CD4-positive, CD25-positive, alpha-beta regulatory T cell (primary cell): Measurements from ENCODE around the gene PDE4B. TPM values are rescaled to one million over a fixed set of nuclear protein-coding genes. Genes with fewer than 3 reads are reported as not detected.

Experiments used
- ATAC-seq, 2 donors: fragments of 150-1000 bp; cut with Tn5 transposase; one replicate each; pipeline ENCODE4 v1.10.0; 2021; ENCODE audit warnings: low read depth in 2 of 2, moderate number of reproducible peaks in 2 of 2, moderate library complexity in 1 of 2
- DNase-seq, 3 donors: peaks; one replicate each; pipeline versions ENCODE4 v3.0.0 to v3.0.0-alpha.2; 2012 to 2022; ENCODE audit warnings: mixed read lengths in 1 of 3
- H3K27ac ChIP-seq: one replicate; pipeline ENCODE4 v1.7.0; 2013; ENCODE audit warnings: mild to moderate bottlenecking, low read length; ENCODE audit not compliant: insufficient read depth, poor library complexity, severe bottlenecking
- H3K27me3 ChIP-seq: one replicate; pipeline ENCODE4 v1.7.0; 2013; ENCODE audit warnings: low read length; ENCODE audit not compliant: control insufficient read depth, insufficient read depth
- H3K36me3 ChIP-seq: one replicate; pipeline ENCODE4 v1.7.0; 2013; ENCODE audit warnings: mild to moderate bottlenecking, low read length, moderate library complexity; ENCODE audit not compliant: control insufficient read depth, insufficient read depth
- H3K4me1 ChIP-seq: 2 replicates; pipeline ENCODE4 v1.7.0; 2013; ENCODE audit warnings: mild to moderate bottlenecking, low read length; ENCODE audit not compliant: insufficient read depth, control insufficient read depth, poor library complexity, severe bottlenecking
- H3K4me3 ChIP-seq: one replicate; pipeline ENCODE4 v1.7.0; 2013; ENCODE audit warnings: low read depth, mild to moderate bottlenecking, low read length, moderate library complexity
- H3K9me3 ChIP-seq, 2 experiments: 1 replicate in 1 of 2; 2 replicates in 1 of 2; pipeline ENCODE4 v1.7.0; 2013; ENCODE audit warnings: low read length in 2 of 2, mild to moderate bottlenecking in 1 of 2, moderate library complexity in 1 of 2; ENCODE audit not compliant: control insufficient read depth in 2 of 2
- H3K27ac Mint-ChIP-seq, 3 donors: one replicate each; pipeline ENCODE4 v1.8.0; 2020 to 2022; ENCODE audit warnings: mild to moderate bottlenecking in 3 of 3, mixed read lengths in 3 of 3, moderate library complexity in 2 of 3
- H3K27me3 Mint-ChIP-seq: one replicate; pipeline ENCODE4 v1.8.0; 2022; ENCODE audit warnings: mild to moderate bottlenecking, mixed read lengths
- H3K36me3 Mint-ChIP-seq: one replicate; pipeline ENCODE4 v1.8.0; 2020; ENCODE audit warnings: mixed read lengths
- H3K4me1 Mint-ChIP-seq, 4 donors: one replicate each; pipeline ENCODE4 v1.8.0; 2020 to 2022; ENCODE audit warnings: mixed read lengths in 4 of 4, mild to moderate bottlenecking in 1 of 4
- H3K4me3 Mint-ChIP-seq, 4 donors: one replicate each; pipeline ENCODE4 v1.8.0; 2020 to 2022; ENCODE audit warnings: mild to moderate bottlenecking in 4 of 4, mixed read lengths in 4 of 4, moderate library complexity in 3 of 4
- H3K9me3 Mint-ChIP-seq, 7 donors: one replicate each; pipeline ENCODE4 v1.8.0; 2020 to 2022; ENCODE audit warnings: mixed read lengths in 7 of 7, mild to moderate bottlenecking in 3 of 7, moderate library complexity in 2 of 7
- polyA plus RNA-seq, 4 donors: library from polyadenylated mRNA; unstranded; fragments of 300-500 nt; fragmentation: Illumina TruSeq; gene quantifications; one replicate each; pipeline ENCODE4 v1.2.3, GENCODE V29; 2021
- total RNA-seq: library from RNA; stranded (reverse); gene quantifications from one replicate; pipeline ENCODE4 v1.2.3, GENCODE V29; 2022

PDE4B gene
- total and polyA plus RNA-seq, 5 donors from 2014 or later, result 63.9 to 200 (median 75.4) TPM

DNA sequence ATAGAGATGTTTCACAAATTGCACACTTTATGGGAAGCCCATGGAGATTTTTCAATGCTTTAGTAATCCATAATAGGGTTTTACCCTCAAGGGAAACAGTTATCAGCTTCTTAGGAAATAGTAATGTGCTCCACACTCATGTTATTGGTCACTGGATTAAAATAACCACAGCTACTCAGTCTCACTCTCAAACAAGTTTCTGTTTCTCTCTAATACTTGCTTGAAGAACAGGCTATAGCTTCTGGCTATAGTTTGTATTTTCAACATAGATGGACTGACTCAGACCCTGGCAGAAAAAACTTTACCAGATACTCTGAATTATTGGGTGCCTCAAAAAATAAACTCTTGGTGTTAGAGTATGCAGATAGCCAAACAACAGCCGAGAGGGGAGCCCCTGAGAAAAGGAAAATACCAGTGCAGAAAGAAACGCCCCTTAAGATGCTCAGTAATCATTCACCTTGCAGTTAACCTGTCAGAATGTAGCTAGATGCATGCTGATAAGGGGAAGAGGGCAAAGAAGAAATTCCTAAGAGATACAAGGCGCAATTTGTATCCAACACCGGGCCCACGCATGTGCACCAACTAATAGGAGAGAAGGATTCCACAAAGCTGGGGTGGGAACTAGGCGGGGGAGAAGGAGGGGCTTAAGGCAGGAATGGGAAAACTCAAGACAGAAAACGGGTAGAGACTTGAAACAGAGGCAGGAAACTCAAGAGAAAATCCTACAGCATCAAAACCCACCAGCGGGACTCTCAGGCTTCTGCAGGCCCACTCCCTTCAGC lies 30.4 kb upstream of the PDE4B start:
- peaks cover 2% of the 10 kb centered on the region for H3K27me3 ChIP-seq
- ATAC-seq (no peak), DNase-seq (no peak)
- no peaks in the 10 kb centered on the region for H3K36me3 Mint-ChIP-seq
- H3K27ac Mint-ChIP-seq, result no peak overlapping the region
- H3K4me1 Mint-ChIP-seq, result no peaks in the 10 kb centered on the region
- H3K4me1 ChIP-seq, result no peaks in the 10 kb centered on the region
- peaks cover 0 to 8% (median 0%) of the 10 kb centered on the region in 7 donors for H3K9me3 Mint-ChIP-seq
- no peak overlapping the region for H3K4me3 Mint-ChIP-seq
- H3K36me3 ChIP-seq, result no peaks in the 10 kb centered on the region
- no peak overlapping the region for H3K27ac ChIP-seq
- H3K9me3 ChIP-seq, result no peaks in the 10 kb centered on the region
- peaks cover 12% of the 10 kb centered on the region for H3K27me3 Mint-ChIP-seq
- H3K4me3 ChIP-seq, result no peak overlapping the region

DNA sequence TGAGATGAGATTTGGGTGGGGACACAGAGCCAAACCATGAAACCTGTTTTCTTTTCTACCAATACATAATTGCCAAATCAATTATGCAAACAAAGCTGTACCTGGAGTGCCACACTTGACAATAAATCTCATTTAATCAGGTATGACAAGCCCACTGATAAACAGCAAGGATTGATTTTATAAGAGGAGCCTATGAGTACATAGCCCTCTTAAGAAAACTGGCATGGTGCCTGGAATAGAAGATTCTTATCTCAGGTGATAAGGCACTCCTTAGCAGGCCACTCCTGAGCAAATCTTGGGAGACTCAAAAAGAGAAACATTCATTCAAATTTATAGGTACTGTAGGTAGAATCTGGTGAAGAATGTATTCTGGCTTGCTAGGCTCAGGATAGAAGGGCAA lies 28.6 kb upstream of the PDE4B start:
- no peaks in the 10 kb centered on the region for H3K36me3 Mint-ChIP-seq
- DNase-seq (no peak), ATAC-seq (no peak)
- Histone ChIP-seq H3K4me1 (no peaks in the 10 kb centered on the region), H3K27me3 (peaks cover 2% of the 10 kb centered on the region), H3K9me3 (no peaks in the 10 kb centered on the region), H3K4me3 (no peak overlapping the region), H3K27ac (no peak overlapping the region), H3K36me3 (no peaks in the 10 kb centered on the region)
- no peak overlapping the region for H3K27ac Mint-ChIP-seq
- peaks cover 0 to 8% (median 0%) of the 10 kb centered on the region in 7 donors for H3K9me3 Mint-ChIP-seq
- H3K4me3 Mint-ChIP-seq, result no peak overlapping the region
- H3K4me1 Mint-ChIP-seq, result no peaks in the 10 kb centered on the region
- H3K27me3 Mint-ChIP-seq, result peaks cover 12% of the 10 kb centered on the region

DNA sequence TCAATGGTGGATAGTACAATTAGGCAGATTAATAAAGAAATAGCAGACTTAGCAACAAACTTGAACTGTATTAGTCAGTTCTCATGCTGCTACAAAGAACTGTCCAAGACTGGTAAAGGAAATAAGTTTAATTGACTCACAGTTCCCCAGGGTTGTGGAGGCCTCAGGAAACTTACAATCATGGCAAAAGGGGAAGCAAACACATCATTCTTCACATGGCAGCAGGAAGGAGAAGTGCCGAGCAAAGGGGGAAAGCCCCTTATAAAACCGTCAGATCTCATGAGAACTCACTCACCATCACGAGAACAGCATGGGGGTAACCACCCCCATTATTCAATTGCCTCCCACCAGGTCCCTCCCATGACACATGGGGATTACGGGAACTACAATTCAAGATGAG lies 27.1 kb upstream of the PDE4B start:
- H3K9me3 ChIP-seq, result no peaks in the 10 kb centered on the region

DNA sequence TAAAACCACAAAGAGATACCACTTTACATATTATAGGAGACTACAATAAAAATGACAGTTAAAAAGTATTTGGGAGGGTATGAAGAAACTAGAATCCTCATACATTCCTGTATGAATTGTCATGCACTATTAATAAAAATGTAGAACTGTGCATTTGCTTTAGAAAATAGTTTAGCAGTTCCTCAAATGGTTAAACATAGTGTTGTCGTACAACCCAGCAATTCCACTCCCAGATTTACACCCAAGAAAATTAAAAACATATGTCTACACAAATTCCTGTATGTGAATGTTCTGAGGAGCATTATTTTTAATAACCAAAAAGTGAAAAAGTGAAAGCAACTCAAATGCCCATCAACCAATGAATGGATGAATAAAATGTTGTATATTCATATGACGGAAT lies 23.1 kb upstream of the PDE4B start:
- Histone ChIP-seq H3K4me1 (no peaks in the 10 kb centered on the region), H3K27me3 (peaks cover 2% of the 10 kb centered on the region), H3K36me3 (no peaks in the 10 kb centered on the region), H3K4me3 (no peak overlapping the region), H3K27ac (no peak overlapping the region), H3K9me3 (no peaks in the 10 kb centered on the region)
- H3K9me3 Mint-ChIP-seq, result peaks cover 0 to 9% (median 1%) of the 10 kb centered on the region in 7 donors
- ATAC-seq (no peak), DNase-seq (no peak)
- no peaks in the 10 kb centered on the region for H3K36me3 Mint-ChIP-seq
- H3K27me3 Mint-ChIP-seq, result peaks cover 12% of the 10 kb centered on the region
- H3K4me1 Mint-ChIP-seq, result no peaks in the 10 kb centered on the region
- no peak overlapping the region for H3K4me3 Mint-ChIP-seq
- H3K27ac Mint-ChIP-seq, result no peak overlapping the region

More for the DNA sequence above, 27.1 kb upstream of the PDE4B start:
- Histone ChIP-seq H3K27me3 (peaks cover 2% of the 10 kb centered on the region), H3K4me3 (no peak overlapping the region), H3K4me1 (no peaks in the 10 kb centered on the region), H3K36me3 (no peaks in the 10 kb centered on the region), H3K27ac (no peak overlapping the region)
- Mint-ChIP-seq H3K36me3 (no peaks in the 10 kb centered on the region), H3K27me3 (peaks cover 9% of the 10 kb centered on the region), H3K4me3 (peak overlapping the region in 1 of 4 donors; percentile 21), H3K4me1 (no peaks in the 10 kb centered on the region), H3K9me3 (peaks cover 0 to 8% (median 1%) of the 10 kb centered on the region in 7 donors), H3K27ac (no peak overlapping the region)
- no peak for DNase-seq
- no peak for ATAC-seq

DNA sequence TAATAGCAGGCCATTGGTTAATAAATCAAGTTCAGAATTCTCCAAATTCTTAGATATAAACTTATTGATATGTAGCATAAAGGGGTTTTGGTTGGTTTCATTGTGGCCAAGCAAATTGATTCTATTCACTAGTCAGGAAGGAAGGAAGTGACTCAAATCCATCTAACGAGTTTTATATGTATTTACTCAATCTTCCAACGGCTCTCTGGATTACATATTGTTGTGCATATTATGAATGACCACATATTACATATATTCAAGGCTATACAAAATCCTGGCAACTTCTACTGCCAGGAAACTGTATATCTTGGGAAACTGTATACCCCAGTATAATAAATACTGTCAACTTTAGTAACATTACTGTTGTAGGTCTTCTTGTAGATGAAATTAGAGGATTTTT lies 20.1 kb upstream of the PDE4B start:
- Histone ChIP-seq H3K27me3 (peaks cover 2% of the 10 kb centered on the region), H3K27ac (no peak overlapping the region), H3K4me1 (no peaks in the 10 kb centered on the region), H3K9me3 (no peaks in the 10 kb centered on the region), H3K4me3 (no peak overlapping the region), H3K36me3 (no peaks in the 10 kb centered on the region)
- DNase-seq, result no peak
- H3K9me3 Mint-ChIP-seq, result peaks cover 0 to 7% (median 1%) of the 10 kb centered on the region in 7 donors
- no peaks in the 10 kb centered on the region for H3K36me3 Mint-ChIP-seq
- peaks cover 7% of the 10 kb centered on the region for H3K27me3 Mint-ChIP-seq
- no peak overlapping the region for H3K4me3 Mint-ChIP-seq
- no peaks in the 10 kb centered on the region for H3K4me1 Mint-ChIP-seq
- H3K27ac Mint-ChIP-seq, result no peak overlapping the region
- ATAC-seq, result no peak

DNA sequence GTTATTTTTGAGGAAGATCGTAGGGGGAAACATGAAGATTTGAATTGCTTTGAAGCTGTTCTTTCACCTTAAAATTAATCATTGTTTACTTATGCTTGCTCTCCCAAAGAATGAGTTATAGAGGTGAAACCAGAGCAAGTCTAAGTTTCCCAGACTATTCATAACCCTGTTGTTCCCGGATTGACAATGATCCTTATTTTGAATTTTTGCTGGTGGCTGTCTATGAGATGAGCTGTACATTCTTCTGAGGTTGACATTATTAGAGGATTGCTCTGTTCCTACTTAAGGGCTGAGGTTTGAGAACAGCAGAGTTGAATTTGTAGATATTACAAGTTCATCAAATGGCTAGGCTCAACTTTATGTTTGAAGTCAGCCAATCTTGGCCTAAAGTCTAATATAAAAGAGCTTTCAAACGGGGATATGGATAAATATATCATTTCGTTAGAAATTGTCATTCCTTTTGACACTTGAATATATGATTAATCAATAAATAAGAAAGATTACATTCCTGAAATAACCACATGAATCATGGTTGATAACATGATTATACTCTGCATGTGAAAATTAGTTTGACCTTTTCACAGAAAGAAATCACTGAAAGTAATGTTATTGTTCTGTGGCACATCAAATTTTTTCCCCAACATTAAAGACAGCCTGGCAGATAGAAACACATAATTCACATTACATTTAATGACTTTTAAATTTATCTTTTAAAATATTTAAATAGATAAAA lies 19.1 kb upstream of the PDE4B start:
- Histone ChIP-seq H3K36me3 (no peaks in the 10 kb centered on the region), H3K4me3 (no peak overlapping the region), H3K4me1 (no peaks in the 10 kb centered on the region), H3K27me3 (peaks cover 4% of the 10 kb centered on the region), H3K9me3 (no peaks in the 10 kb centered on the region), H3K27ac (no peak overlapping the region)
- ATAC-seq (no peak), DNase-seq (no peak)
- H3K27ac Mint-ChIP-seq, result no peak overlapping the region
- peaks cover 7% of the 10 kb centered on the region for H3K27me3 Mint-ChIP-seq
- peaks cover 0 to 10% (median 2%) of the 10 kb centered on the region in 7 donors for H3K9me3 Mint-ChIP-seq
- H3K4me3 Mint-ChIP-seq, result no peak overlapping the region
- H3K36me3 Mint-ChIP-seq, result no peaks in the 10 kb centered on the region
- no peaks in the 10 kb centered on the region for H3K4me1 Mint-ChIP-seq

DNA sequence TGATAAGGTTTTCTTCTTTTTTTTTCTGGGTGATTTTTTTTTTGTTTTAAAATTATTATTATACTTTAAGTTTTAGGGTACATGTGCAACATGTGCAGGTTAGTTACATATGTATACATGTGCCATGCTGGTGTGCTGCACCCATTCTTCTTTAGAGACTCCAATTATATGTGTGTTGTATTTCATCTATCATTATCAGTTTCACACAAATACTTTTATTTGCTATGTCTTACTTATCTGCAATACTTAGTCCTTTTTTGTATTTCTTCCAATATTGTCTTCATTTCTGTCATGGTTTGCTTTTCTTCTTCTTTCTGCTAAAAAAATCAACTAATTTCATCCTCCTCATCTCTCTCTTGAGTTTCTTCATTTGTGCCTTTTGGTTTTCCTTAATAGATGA lies 3.9 kb upstream of the PDE4B start:
- no peak for DNase-seq
- H3K9me3 Mint-ChIP-seq, result peaks cover 0 to 11% (median 8%) of the 10 kb centered on the region in 7 donors
- H3K36me3 ChIP-seq, result no peaks in the 10 kb centered on the region
- H3K27ac Mint-ChIP-seq, result no peak overlapping the region
- no peak overlapping the region for H3K4me3 ChIP-seq
- H3K27me3 Mint-ChIP-seq, result peaks cover 42% of the 10 kb centered on the region
- H3K4me1 ChIP-seq, result no peaks in the 10 kb centered on the region
- H3K4me3 Mint-ChIP-seq, result no peak overlapping the region
- no peaks in the 10 kb centered on the region for H3K4me1 Mint-ChIP-seq
- H3K27me3 ChIP-seq, result peaks cover 9% of the 10 kb centered on the region
- H3K9me3 ChIP-seq, result peaks cover 5% of the 10 kb centered on the region in 2 experiments
- no peaks in the 10 kb centered on the region for H3K36me3 Mint-ChIP-seq
- no peak for ATAC-seq
- H3K27ac ChIP-seq, result no peak overlapping the region
